T-cell (primary cell): ENCODE measurements around the gene PTRH1. TPM values are rescaled to one million over a fixed set of nuclear protein-coding genes. Genes with fewer than 3 reads are reported as not detected.

Experiments
- ATAC-seq, 4 experiments: fragments of 200-7000 bp in 3 of 4; fragments of 150-1000 bp in 1 of 4; cut with Tn5 transposase; replicated peaks in 1 of 4; 1 replicate in 3 of 4; 2 replicates in 1 of 4; pipeline ENCODE4 v1.10.0; 2021; ENCODE audit warnings: moderate library complexity in 3 of 4, mild to moderate bottlenecking in 2 of 4, moderate number of reproducible peaks in 1 of 4
- CTCF ChIA-PET, 2 donors: fragments of 300-600 bp; sonication (Branson Sonifier 250); formaldehyde crosslinking; loops; one replicate each; lab custom pipeline; 2022; ENCODE audit warnings: antibody characterized with exemption in 2 of 2; lab: Charles Lee
- POLR2A ChIA-PET, 2 donors: fragments of 300-600 bp; sonication (Branson Sonifier 250); formaldehyde crosslinking; loops; one replicate each; lab custom pipeline; 2022; ENCODE audit warnings: antibody characterized with exemption in 2 of 2; lab: Charles Lee
- DNase-seq, 35 experiments: peaks; one replicate each; pipeline versions ENCODE4 v3.0.0 to v3.0.0-alpha.2; 2013 to 2023
- H3K27ac ChIP-seq: one replicate; pipeline ENCODE4 v1.5.1; 2013; ENCODE audit warnings: low read length
- H3K27me3 ChIP-seq, 2 experiments: replicated peaks in 1 of 2; 1 replicate in 1 of 2; 2 replicates in 1 of 2; pipeline versions ENCODE4 v1.6.1 to v1.7.0; 2013; ENCODE audit warnings: low read length in 1 of 2, mixed read lengths in 1 of 2; ENCODE audit not compliant: control insufficient read depth in 2 of 2, insufficient read depth in 2 of 2; ENCODE audit errors: extremely low read depth in 1 of 2
- H3K36me3 ChIP-seq, 2 donors: 1 replicate in 1 of 2; 2 replicates in 1 of 2; pipeline versions ENCODE4 v1.6.1 to v1.7.0; 2013; ENCODE audit warnings: low read length in 1 of 2; ENCODE audit not compliant: control insufficient read depth in 2 of 2, insufficient read depth in 1 of 2; ENCODE audit errors: extremely low read depth in 1 of 2
- H3K4me1 ChIP-seq, 2 experiments: 1 replicate in 1 of 2; 2 replicates in 1 of 2; pipeline versions ENCODE4 v1.6.1 to v1.7.0; 2013; ENCODE audit warnings: low read length in 2 of 2, mixed read lengths in 1 of 2; ENCODE audit not compliant: insufficient read depth in 2 of 2, control insufficient read depth in 1 of 2; ENCODE audit errors: extremely low read depth in 1 of 2
- H3K4me3 ChIP-seq, 2 donors: 1 replicate in 1 of 2; 2 replicates in 1 of 2; pipeline versions ENCODE4 v1.5.1 to v1.7.0; 2013; ENCODE audit warnings: mild to moderate bottlenecking in 2 of 2, low read length in 1 of 2, moderate library complexity in 1 of 2; ENCODE audit not compliant: control insufficient read depth in 1 of 2; ENCODE audit errors: extremely low read depth in 1 of 2
- H3K9me3 ChIP-seq: 2 replicates; pipeline ENCODE4 v1.7.0; 2013
- H3K27ac Mint-ChIP-seq, 2 donors: one replicate each; pipeline ENCODE4 v1.8.0; 2020 to 2021; ENCODE audit warnings: mild to moderate bottlenecking in 2 of 2, mixed read lengths in 2 of 2
- H3K27me3 Mint-ChIP-seq, 2 donors: one replicate each; pipeline ENCODE4 v1.8.0; 2021 to 2022; ENCODE audit warnings: mixed read lengths in 2 of 2
- H3K36me3 Mint-ChIP-seq: one replicate; pipeline ENCODE4 v1.8.0; 2021; ENCODE audit warnings: mixed read lengths
- H3K4me1 Mint-ChIP-seq, 3 donors: one replicate each; pipeline ENCODE4 v1.8.0; 2020 to 2022; ENCODE audit warnings: mixed read lengths in 3 of 3, mild to moderate bottlenecking in 1 of 3
- H3K4me3 Mint-ChIP-seq, 3 donors: one replicate each; pipeline ENCODE4 v1.8.0; 2020 to 2022; ENCODE audit warnings: mild to moderate bottlenecking in 3 of 3, mixed read lengths in 3 of 3, moderate library complexity in 3 of 3
- H3K9me3 Mint-ChIP-seq, 3 donors: one replicate each; pipeline ENCODE4 v1.8.0; 2020 to 2022; ENCODE audit warnings: mixed read lengths in 3 of 3
- WGBS: methylation state at CpG from one replicate; pipeline ENCODE4 v1.1.5; 2013; ENCODE audit warnings: missing lambda C conversion rate; ENCODE audit not compliant: insufficient coverage; 5-methylcytosine and 5-hydroxymethylcytosine counted together
- total RNA-seq, 35 experiments: library from RNA in 6 of 35; stranded (reverse) in 6 of 35; fragments of 120-200 nt in 1 of 35; gene quantifications; one replicate each; pipeline versions ENCODE4 v1.2.1 to v1.2.4 and lab custom pipeline; 2013 to 2026

The PTRH1 gene
- total RNA-seq, 5 donors from 2014 or later (not counting 1 experiment from before 2014, with no cell fraction given) = 4.4 to 15.9 (median 12.9) TPM

- Histone ChIP-seq H3K27ac (no peak overlapping the region), H3K9me3 (no peaks in the 10 kb centered on the region), H3K4me1 (no peaks in the 10 kb centered on the region), H3K36me3 (no peaks in the 10 kb centered on the region), H3K4me3 (no peak overlapping the region), H3K27me3 (peaks cover 0 to 6% of the 10 kb centered on the region in 2 experiments)
- Mint-ChIP-seq H3K4me3 (no peak overlapping the region), H3K27me3 (peaks cover 0 to 2% of the 10 kb centered on the region in 2 donors), H3K4me1 (no peaks in the 10 kb centered on the region), H3K9me3 (no peaks in the 10 kb centered on the region), H3K36me3 (peaks cover 11% of the 10 kb centered on the region), H3K27ac (no peak overlapping the region)
- ChIA-PET POLR2A (no interaction called here), CTCF (no interaction called here)
- DNase-seq (no peak), ATAC-seq (no peak)
- WGBS = 90% methylated on average over 13 of the region's 23 CpGs
Observed at GRCh38 chr9:127682351-127683136, 32.9 kb downstream of the PTRH1 start.

GRCh38 chr9:127680846-127681245 is 34.6 kb downstream of the PTRH1 start:
- no peak overlapping the region for H3K4me3 ChIP-seq
- peaks cover 0 to 6% of the 10 kb centered on the region in 2 experiments for H3K27me3 ChIP-seq
- H3K27ac Mint-ChIP-seq = no peak overlapping the region
- H3K27ac ChIP-seq = no peak overlapping the region
- H3K4me1 Mint-ChIP-seq = no peaks in the 10 kb centered on the region
- H3K9me3 Mint-ChIP-seq = no peaks in the 10 kb centered on the region
- ChIA-PET POLR2A (no interaction called here), CTCF (interaction anchor here in 1 of 2 donors (0.5 kb wide), 1 partner anchor 583 kb away, joined by 3 read pairs; no protein-coding TSS in a partner anchor)
- DNase-seq (no peak), ATAC-seq (no peak)
- H3K4me3 Mint-ChIP-seq = no peak overlapping the region
- peaks cover 0 to 3% of the 10 kb centered on the region in 2 donors for H3K36me3 ChIP-seq
- no peaks in the 10 kb centered on the region for H3K4me1 ChIP-seq
- H3K9me3 ChIP-seq = no peaks in the 10 kb centered on the region
- peaks cover 14% of the 10 kb centered on the region for H3K36me3 Mint-ChIP-seq
- 77% methylated on average over 7 of the region's 9 CpGs for WGBS
- H3K27me3 Mint-ChIP-seq = peaks cover 0 to 2% of the 10 kb centered on the region in 2 donors

- H3K9me3 ChIP-seq = no peaks in the 10 kb centered on the region
- H3K36me3 ChIP-seq = peaks cover 0 to 3% of the 10 kb centered on the region in 2 donors
- no peak overlapping the region for H3K4me3 ChIP-seq
- 92% methylated on average over 11 of the region's 11 CpGs for WGBS
- H3K27ac ChIP-seq = no peak overlapping the region
- H3K4me1 ChIP-seq = no peaks in the 10 kb centered on the region
- no peak for DNase-seq
- ChIA-PET POLR2A (no interaction called here), CTCF (interaction anchor here in 1 of 2 donors (0.5 kb wide), 1 partner anchor 584 kb away, joined by 3 read pairs; no protein-coding TSS in a partner anchor)
- ATAC-seq = no peak
- Mint-ChIP-seq H3K4me1 (no peaks in the 10 kb centered on the region), H3K27me3 (peaks cover 0 to 2% of the 10 kb centered on the region in 2 donors), H3K36me3 (peaks cover 16% of the 10 kb centered on the region), H3K4me3 (no peak overlapping the region), H3K27ac (no peak overlapping the region), H3K9me3 (no peaks in the 10 kb centered on the region)
- peaks cover 0 to 6% of the 10 kb centered on the region in 2 experiments for H3K27me3 ChIP-seq
Observed at GRCh38 chr9:127680226-127680625, 35.2 kb downstream of the PTRH1 start.

GRCh38 chr9:127679506-127679905 is 36.0 kb downstream of the PTRH1 start:
- Mint-ChIP-seq H3K4me3 (no peak overlapping the region), H3K9me3 (no peaks in the 10 kb centered on the region), H3K27me3 (peaks cover 0 to 2% of the 10 kb centered on the region in 2 donors), H3K36me3 (peaks cover 16% of the 10 kb centered on the region), H3K27ac (no peak overlapping the region), H3K4me1 (no peaks in the 10 kb centered on the region)
- Histone ChIP-seq H3K36me3 (peaks cover 0 to 3% of the 10 kb centered on the region in 2 donors), H3K4me1 (no peaks in the 10 kb centered on the region), H3K27me3 (peaks cover 0 to 6% of the 10 kb centered on the region in 2 experiments), H3K27ac (no peak overlapping the region), H3K9me3 (no peaks in the 10 kb centered on the region), H3K4me3 (no peak overlapping the region)
- CTCF ChIA-PET = no interaction called here
- DNase-seq (no peak), ATAC-seq (no peak)
- no CpG with 5 or more reads among the region's 2 CpGs for WGBS
- POLR2A ChIA-PET = no interaction called here

GRCh38 chr9:127676638-127677037 is 38.8 kb downstream of the PTRH1 start:
- Histone ChIP-seq H3K4me1 (no peaks in the 10 kb centered on the region), H3K4me3 (no peak overlapping the region), H3K9me3 (no peaks in the 10 kb centered on the region), H3K27me3 (peaks cover 0 to 6% of the 10 kb centered on the region in 2 experiments), H3K36me3 (peaks cover 0 to 3% of the 10 kb centered on the region in 2 donors), H3K27ac (no peak overlapping the region)
- H3K4me1 Mint-ChIP-seq = no peaks in the 10 kb centered on the region
- H3K27ac Mint-ChIP-seq = no peak overlapping the region
- CTCF ChIA-PET = no interaction called here
- peaks cover 18% of the 10 kb centered on the region for H3K36me3 Mint-ChIP-seq
- H3K4me3 Mint-ChIP-seq = no peak overlapping the region
- WGBS = 100% methylated on average over 6 of the region's 12 CpGs
- H3K9me3 Mint-ChIP-seq = no peaks in the 10 kb centered on the region
- ATAC-seq (no peak), DNase-seq (no peak)
- POLR2A ChIA-PET = no interaction called here
- peaks cover 0 to 2% of the 10 kb centered on the region in 2 donors for H3K27me3 Mint-ChIP-seq

GRCh38 chr9:127673234-127673633 is 42.2 kb downstream of the PTRH1 start:
- Mint-ChIP-seq H3K4me1 (no peaks in the 10 kb centered on the region), H3K27ac (no peak overlapping the region), H3K9me3 (no peaks in the 10 kb centered on the region), H3K4me3 (no peak overlapping the region), H3K36me3 (peaks cover 17% of the 10 kb centered on the region), H3K27me3 (no peaks in the 10 kb centered on the region)
- ATAC-seq (no peak), DNase-seq (no peak)
- Histone ChIP-seq H3K4me1 (no peaks in the 10 kb centered on the region), H3K27ac (no peak overlapping the region), H3K36me3 (peaks cover 0 to 3% of the 10 kb centered on the region in 2 donors), H3K9me3 (no peaks in the 10 kb centered on the region), H3K27me3 (no peaks in the 10 kb centered on the region), H3K4me3 (no peak overlapping the region)
- CTCF ChIA-PET = no interaction called here
- POLR2A ChIA-PET = no interaction called here
- 88% methylated on average over 3 of the region's 7 CpGs for WGBS
